PFSK-1 (cell line): Measurements from ENCODE around the gene ZNF837.

Experiments
- POLR2AphosphoS5 ChIP-seq: IDR thresholded peaks from 2 replicates; pipeline ENCODE4 v1.6.1; 2012; ENCODE audit warnings: low read depth, mild to moderate bottlenecking, control low read depth, low read length, moderate library complexity
- TAF1 ChIP-seq: IDR thresholded peaks from 2 replicates; pipeline ENCODE4 v1.6.1; 2012; ENCODE audit warnings: low read length, control low read depth, borderline replicate concordance; ENCODE audit not compliant: insufficient read depth
- TF ChIP-seq, protein P1 (sequence below), 2 experiments: IDR thresholded peaks; 2 replicates each; pipeline versions ENCODE4 v1.6.1 to v1.8.0; 2011 to 2012; ENCODE audit warnings: low read depth in 2 of 2, low read length in 2 of 2, control low read depth in 1 of 2, inconsistent platforms in 1 of 2, mild to moderate bottlenecking in 1 of 2, moderate library complexity in 1 of 2; ENCODE audit not compliant: insufficient read depth in 1 of 2

DNA sequence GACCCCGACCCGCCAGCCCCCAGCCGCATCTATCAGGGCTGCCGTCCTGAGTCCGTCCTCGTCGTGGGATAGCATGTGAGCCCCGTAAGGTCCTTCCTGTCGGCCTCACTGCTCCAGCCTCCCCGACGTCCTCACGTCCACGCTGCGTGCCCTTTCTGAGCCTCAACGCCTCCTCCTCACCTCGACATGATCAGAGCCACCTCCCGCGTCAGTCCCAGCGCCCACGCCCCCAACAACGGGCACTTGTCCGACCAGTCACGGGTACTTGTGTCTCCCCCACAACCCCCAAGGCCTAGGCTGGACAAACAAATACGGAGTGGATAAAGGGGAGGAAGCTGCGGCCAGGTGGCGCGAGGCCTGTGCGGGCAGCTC lies 18.9 kb downstream of the ZNF837 start:
- TF ChIP-seq TAF1 (no peak), POLR2AphosphoS5 (no peak)
- TF ChIP-seq, protein P1, sequence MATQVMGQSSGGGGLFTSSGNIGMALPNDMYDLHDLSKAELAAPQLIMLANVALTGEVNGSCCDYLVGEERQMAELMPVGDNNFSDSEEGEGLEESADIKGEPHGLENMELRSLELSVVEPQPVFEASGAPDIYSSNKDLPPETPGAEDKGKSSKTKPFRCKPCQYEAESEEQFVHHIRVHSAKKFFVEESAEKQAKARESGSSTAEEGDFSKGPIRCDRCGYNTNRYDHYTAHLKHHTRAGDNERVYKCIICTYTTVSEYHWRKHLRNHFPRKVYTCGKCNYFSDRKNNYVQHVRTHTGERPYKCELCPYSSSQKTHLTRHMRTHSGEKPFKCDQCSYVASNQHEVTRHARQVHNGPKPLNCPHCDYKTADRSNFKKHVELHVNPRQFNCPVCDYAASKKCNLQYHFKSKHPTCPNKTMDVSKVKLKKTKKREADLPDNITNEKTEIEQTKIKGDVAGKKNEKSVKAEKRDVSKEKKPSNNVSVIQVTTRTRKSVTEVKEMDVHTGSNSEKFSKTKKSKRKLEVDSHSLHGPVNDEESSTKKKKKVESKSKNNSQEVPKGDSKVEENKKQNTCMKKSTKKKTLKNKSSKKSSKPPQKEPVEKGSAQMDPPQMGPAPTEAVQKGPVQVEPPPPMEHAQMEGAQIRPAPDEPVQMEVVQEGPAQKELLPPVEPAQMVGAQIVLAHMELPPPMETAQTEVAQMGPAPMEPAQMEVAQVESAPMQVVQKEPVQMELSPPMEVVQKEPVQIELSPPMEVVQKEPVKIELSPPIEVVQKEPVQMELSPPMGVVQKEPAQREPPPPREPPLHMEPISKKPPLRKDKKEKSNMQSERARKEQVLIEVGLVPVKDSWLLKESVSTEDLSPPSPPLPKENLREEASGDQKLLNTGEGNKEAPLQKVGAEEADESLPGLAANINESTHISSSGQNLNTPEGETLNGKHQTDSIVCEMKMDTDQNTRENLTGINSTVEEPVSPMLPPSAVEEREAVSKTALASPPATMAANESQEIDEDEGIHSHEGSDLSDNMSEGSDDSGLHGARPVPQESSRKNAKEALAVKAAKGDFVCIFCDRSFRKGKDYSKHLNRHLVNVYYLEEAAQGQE (IDR thresholded peaks at IDR 0.05; ENCODE audit: insufficient read depth in 1 of 2, low read depth in 2 of 2, low read length in 2 of 2): no peak
